ENCODE measurements around the gene EFHC1. TPM values are rescaled to one million over a fixed set of nuclear protein-coding genes. Genes with fewer than 3 reads are reported as not detected.

EFHC1 gene
- total RNA-seq, 1 donor from 2014 or later: 16.0 TPM

GRCh38 chr6:52500238-52501129 lies 80.3 kb downstream of the EFHC1 start:
- DNase-seq (ENCODE audit: extremely low read depth, low read depth, low spot score): no peak

DNA sequence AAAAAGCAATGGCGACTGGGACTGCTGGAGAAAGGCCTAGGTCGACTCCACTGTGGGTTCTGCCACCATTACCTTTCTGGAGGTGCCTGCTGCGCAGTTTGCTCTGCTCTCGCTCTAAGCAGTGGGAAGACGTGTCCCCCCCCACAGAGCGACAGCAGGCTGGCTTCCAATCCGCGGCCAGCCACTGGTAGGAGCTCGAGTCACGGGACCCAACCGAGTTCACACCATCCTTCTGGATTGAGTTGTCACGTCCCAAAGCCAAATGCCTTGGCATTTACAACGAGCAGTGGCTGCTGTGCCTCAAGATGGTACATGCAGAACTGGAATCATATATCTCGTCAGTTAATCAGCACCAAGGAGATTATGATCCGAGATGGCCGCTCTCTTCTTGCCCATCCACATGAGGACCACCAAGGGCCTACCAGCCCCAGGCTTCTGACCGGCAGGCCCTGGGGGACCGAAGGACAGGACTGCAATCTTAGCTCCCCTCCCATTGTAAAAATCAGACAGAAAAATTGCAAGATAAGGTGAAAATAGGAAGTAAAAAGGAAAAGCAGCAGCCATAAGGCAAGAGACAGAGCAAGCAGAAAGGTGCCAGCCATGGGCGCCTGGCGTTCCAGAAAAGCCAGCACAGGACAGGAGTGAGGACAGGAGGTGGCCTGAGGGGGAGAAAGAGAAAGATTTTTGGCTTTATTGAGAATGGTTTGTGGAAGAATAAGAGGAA lies 82.3 kb downstream of the EFHC1 start:
- DNase-seq (ENCODE audit: extremely low read depth, low read depth, low spot score): no peak

DNA sequence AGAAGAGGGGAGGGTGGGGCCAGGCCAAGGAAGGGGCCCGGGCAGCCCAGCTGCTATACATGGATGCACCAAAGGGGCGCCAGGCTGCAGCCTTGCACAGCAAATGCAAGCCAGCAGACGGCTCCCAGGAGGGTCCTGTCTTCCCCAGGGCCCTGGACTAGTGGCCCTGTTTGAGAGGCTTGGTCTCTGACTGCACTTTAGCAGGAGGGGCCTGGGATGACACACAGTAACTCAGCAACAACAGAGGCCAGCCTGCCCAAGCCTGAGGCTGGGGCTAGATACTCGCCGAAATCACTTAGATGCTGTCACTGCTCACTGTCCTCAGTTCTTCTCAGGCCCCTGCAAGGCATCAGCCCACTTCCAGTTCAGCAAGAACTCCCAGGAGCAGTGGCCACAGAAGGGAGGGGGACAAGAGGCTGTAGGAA lies 83.2 kb downstream of the EFHC1 start:
- DNase-seq (ENCODE audit: extremely low read depth, low read depth, low spot score): no peak

GRCh38 chr6:52503851-52504781 lies 84.0 kb downstream of the EFHC1 start:
- no peak for DNase-seq (ENCODE audit: extremely low read depth, low read depth, low spot score)

DNA sequence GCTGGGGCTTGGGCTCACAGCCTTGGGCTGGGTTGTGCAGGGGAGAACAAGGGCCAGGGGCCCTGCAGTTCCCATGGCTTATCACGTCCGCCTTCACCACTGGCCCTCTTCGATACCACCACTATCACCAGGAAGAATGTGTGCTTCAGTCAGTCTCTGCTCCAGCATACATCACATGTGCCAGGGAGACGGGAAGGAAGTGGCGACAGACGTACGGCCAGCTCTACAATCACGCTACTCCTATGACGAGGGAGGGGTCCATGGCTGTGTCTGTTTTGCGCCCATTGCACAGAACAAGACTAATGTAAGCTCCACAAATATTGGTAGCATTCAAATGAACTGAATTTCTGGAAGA lies 84.6 kb downstream of the EFHC1 start:
- DNase-seq (ENCODE audit: extremely low read depth, low read depth, low spot score): no peak

- no peak for DNase-seq (ENCODE audit: extremely low read depth, low read depth, low spot score)
Measured at GRCh38 chr6:52505726-52506409, 85.7 kb downstream of the EFHC1 start.

GRCh38 chr6:52506476-52506875 lies 86.3 kb downstream of the EFHC1 start:
- DNase-seq (ENCODE audit: extremely low read depth, low read depth, low spot score): no peak

DNA sequence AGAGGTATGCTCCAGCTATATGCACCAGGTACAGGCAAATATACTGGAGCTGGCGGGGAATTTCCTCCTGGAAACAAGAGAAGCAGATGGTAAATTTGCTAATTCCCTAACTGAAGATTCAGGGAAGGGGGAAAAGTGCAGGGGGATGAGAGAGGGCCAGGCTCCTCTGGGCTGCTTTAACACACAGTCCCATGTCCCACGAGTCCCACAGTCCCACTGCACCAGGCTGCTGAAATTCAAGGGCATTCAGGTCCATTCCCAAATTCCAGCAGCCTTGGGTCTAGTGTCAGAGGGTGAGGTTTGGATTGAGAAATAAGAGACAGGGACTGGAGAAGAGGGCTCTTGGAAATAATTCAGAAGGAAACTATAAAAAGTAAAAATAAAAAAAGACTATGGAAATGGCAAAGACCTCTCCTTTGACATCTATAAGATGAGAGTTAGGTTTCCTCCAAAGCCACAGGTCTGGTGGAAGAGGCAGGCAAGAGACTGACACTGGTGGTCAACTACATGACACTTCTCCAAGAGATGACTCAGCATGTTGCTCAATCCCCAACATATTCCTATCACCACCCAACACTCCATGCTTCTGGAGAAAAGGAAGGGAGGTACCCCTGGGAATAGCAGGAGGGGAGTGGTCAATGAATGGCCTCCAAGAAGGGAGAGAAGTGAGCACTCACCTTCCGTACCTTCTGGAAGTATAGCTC lies 87.6 kb downstream of the EFHC1 start:
- no peak for DNase-seq (ENCODE audit: extremely low read depth, low read depth, low spot score)

GRCh38 chr6:52508261-52508739 lies 88.2 kb downstream of the EFHC1 start:
- DNase-seq (ENCODE audit: extremely low read depth, low read depth, low spot score): no peak

GRCh38 chr6:52509281-52510212 lies 89.4 kb downstream of the EFHC1 start:
- no peak for DNase-seq (ENCODE audit: extremely low read depth, low read depth, low spot score)

DNA sequence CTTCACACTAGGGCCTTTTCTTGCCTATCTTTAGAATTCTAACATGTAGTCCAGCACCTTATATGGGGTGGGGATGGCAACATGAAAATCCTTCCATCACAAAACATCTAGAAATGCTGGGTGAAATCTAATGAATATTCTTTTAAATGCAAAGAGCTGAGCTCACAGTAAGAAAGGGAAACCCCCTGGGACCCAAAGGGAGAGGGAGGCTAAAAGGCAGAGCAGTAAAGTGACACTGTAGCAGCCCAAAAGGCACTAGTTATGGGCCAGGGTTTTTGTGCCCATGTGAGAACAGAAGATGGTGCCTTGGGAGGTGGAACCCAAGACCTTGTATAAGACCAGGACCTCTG lies 90.0 kb downstream of the EFHC1 start:
- no peak for DNase-seq (ENCODE audit: extremely low read depth, low read depth, low spot score)

- no peak for DNase-seq (ENCODE audit: extremely low read depth, low read depth, low spot score)
Measured at GRCh38 chr6:52511163-52511562, 91.0 kb downstream of the EFHC1 start.

GRCh38 chr6:52511572-52512151 lies 91.5 kb downstream of the EFHC1 start:
- DNase-seq (ENCODE audit: extremely low read depth, low read depth, low spot score): no peak

GRCh38 chr6:52512199-52512598 lies 92.1 kb downstream of the EFHC1 start:
- DNase-seq (ENCODE audit: extremely low read depth, low read depth, low spot score): no peak

- no peak for DNase-seq (ENCODE audit: extremely low read depth, low read depth, low spot score)
Measured at GRCh38 chr6:52513464-52513863, 93.3 kb downstream of the EFHC1 start.

DNA sequence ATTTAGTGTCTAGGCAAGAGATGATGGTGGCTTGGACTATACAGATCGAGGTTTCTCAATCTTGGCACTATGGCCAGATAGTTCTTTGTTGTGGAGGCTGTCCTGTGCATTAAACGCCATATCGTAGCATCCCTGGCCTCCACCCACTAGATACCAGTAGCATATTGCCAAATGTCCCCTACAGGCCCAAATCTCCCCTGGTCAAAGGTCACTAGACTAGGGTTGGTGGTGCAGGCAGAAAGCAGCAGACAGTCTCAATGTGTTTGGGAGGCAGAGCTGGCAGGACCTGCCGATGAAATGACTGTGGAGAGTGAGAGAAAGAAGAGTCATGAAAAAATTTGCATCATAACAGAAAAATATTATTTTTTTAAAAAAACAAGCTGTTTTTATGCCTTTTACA lies 93.8 kb downstream of the EFHC1 start:
- DNase-seq (ENCODE audit: extremely low read depth, low read depth, low spot score): no peak

DNA sequence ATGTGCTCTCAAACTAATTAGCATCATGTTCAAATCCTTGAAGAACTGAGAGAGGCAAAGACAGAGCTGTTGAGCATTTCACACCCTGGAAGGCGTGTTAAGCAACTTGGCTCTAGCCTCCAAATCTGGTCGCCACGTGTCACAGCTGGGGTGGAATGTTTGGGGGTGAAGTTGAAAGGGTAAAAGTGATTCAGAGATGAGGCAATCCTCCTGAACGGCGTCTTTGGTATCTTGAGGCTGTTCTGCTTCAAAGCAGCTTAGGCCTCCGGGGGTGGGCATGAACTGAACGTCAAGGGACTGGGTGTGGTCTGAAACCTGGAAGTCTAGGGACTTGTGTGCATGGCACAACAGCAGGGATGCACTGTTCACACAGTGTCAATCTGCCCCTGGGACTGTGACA lies 94.4 kb downstream of the EFHC1 start:
- no peak for DNase-seq (ENCODE audit: extremely low read depth, low read depth, low spot score)

- no peak for DNase-seq (ENCODE audit: extremely low read depth, low read depth, low spot score)
Measured at GRCh38 chr6:52515219-52515960, 95.2 kb downstream of the EFHC1 start.

Data from glomerular endothelial cell (primary cell).